H1 (cell line): ENCODE data around the gene INPP5F. TPM values are rescaled to one million over a fixed set of nuclear protein-coding genes. Genes with fewer than 3 reads are reported as not detected.

Experiments used
- CTCF ChIA-PET: fragments of 300-600 bp; sonication (Branson Sonifier 250); formaldehyde crosslinking; loops from one replicate; lab custom pipeline; 2021; ENCODE audit not compliant: partially characterized antibody; lab: Charles Lee
- POLR2A ChIA-PET: fragments of 300-600 bp; sonication (Branson Sonifier 250); formaldehyde crosslinking; loops from one replicate; lab custom pipeline; 2021; ENCODE audit warnings: inconsistent platforms; ENCODE audit not compliant: partially characterized antibody; lab: Charles Lee
- DNase-seq, 2 experiments: peaks; one replicate each; pipeline versions ENCODE4 v3.0.0 to v3.0.0-alpha.2; 2010 to 2022; ENCODE audit warnings: low spot score in 2 of 2, low read depth in 1 of 2, mixed read lengths in 1 of 2
- FAIRE-seq: peaks from 2 replicates; lab custom pipeline; 2011; peaks lifted over from hg19 to GRCh38; lab: Jason Lieb, UNC
- H2AFZ ChIP-seq: 2 replicates; pipeline ENCODE4 v1.8.1; 2012; ENCODE audit warnings: low read length, inconsistent platforms
- H2AK5ac ChIP-seq: 2 replicates; pipeline ENCODE4 v1.6.1; 2013; ENCODE audit warnings: low read depth, low read length
- H2BK120ac ChIP-seq: replicated peaks from 2 replicates; pipeline ENCODE3; 2013; ENCODE audit warnings: low read depth, low read length, inconsistent platforms
- H2BK12ac ChIP-seq: 2 replicates; pipeline ENCODE4 v1.6.1; 2013; ENCODE audit warnings: low read depth, low read length
- H2BK15ac ChIP-seq: 2 replicates; pipeline ENCODE4 v1.6.1; 2013; ENCODE audit warnings: low read length
- H2BK20ac ChIP-seq: 2 replicates; pipeline ENCODE4 v1.6.1; 2013; ENCODE audit warnings: low read length
- H2BK5ac ChIP-seq: 2 replicates; pipeline ENCODE4 v1.6.1; 2013; ENCODE audit warnings: low read depth, low read length
- H3K14ac ChIP-seq: 2 replicates; pipeline ENCODE4 v1.6.1; 2013; ENCODE audit warnings: inconsistent platforms; ENCODE audit not compliant: insufficient read length
- H3K18ac ChIP-seq: 2 replicates; pipeline ENCODE4 v1.6.1; 2013; ENCODE audit warnings: low read length; ENCODE audit errors: extremely low read depth
- H3K23ac ChIP-seq: 2 replicates; pipeline ENCODE4 v1.6.1; 2013; ENCODE audit warnings: inconsistent platforms; ENCODE audit not compliant: insufficient read length
- H3K23me2 ChIP-seq: 2 replicates; pipeline ENCODE4 v1.6.1; 2013; ENCODE audit warnings: low read depth, low read length
- H3K27ac ChIP-seq: 2 replicates; pipeline ENCODE4 v1.6.1; 2011; ENCODE audit warnings: low read depth, low read length, inconsistent platforms
- H3K27me3 ChIP-seq, 4 experiments: replicated peaks in 1 of 4; 1 replicate in 1 of 4; 2 replicates in 3 of 4; pipeline versions ENCODE4 v1.6.1 to v1.8.1; 2011 to 2013; ENCODE audit warnings: low read length in 3 of 4, mild to moderate bottlenecking in 3 of 4, inconsistent platforms in 2 of 4, mixed read lengths in 2 of 4, moderate library complexity in 1 of 4; ENCODE audit not compliant: control insufficient read depth in 3 of 4, insufficient read depth in 3 of 4; ENCODE audit errors: extremely low read depth in 1 of 4
- H3K36me3 ChIP-seq, 4 experiments: 2 replicates each; pipeline versions ENCODE4 v1.6.1 to v1.8.1; 2011 to 2013; ENCODE audit warnings: mild to moderate bottlenecking in 4 of 4, low read length in 3 of 4, moderate library complexity in 2 of 4, control low read depth in 1 of 4, inconsistent platforms in 1 of 4; ENCODE audit not compliant: insufficient read depth in 4 of 4, control insufficient read depth in 2 of 4
- H3K4ac ChIP-seq: replicated peaks from 2 replicates; pipeline ENCODE3; 2013; ENCODE audit warnings: low read length, low read depth, mixed read lengths, inconsistent platforms; ENCODE audit not compliant: insufficient read length
- H3K4me1 ChIP-seq, 4 experiments: replicated peaks in 1 of 4; 1 replicate in 1 of 4; 2 replicates in 3 of 4; pipeline versions ENCODE4 v1.6.1 to v1.8.1; 2011 to 2013; ENCODE audit warnings: low read length in 3 of 4, inconsistent platforms in 2 of 4, mixed read lengths in 1 of 4; ENCODE audit not compliant: insufficient read depth in 4 of 4, control insufficient read depth in 3 of 4
- H3K4me2 ChIP-seq, 2 experiments: 2 replicates each; pipeline versions ENCODE4 v1.6.1 to v1.8.1; 2011 to 2013; ENCODE audit warnings: low read depth in 2 of 2, low read length in 2 of 2, control low read depth in 1 of 2, inconsistent platforms in 1 of 2, mild to moderate bottlenecking in 1 of 2; ENCODE audit not compliant: insufficient read depth in 1 of 2
- H3K4me3 ChIP-seq, 4 experiments: fragments of 200-600, 300-600 bp in 1 of 4; sonication (generic), shearing (Covaris generic), sonication (Bioruptor Twin) in 1 of 4; 2 replicates each; pipeline versions ENCODE4 v1.5.1 to v1.8.1; 2011 to 2016; ENCODE audit warnings: low read length in 4 of 4, low read depth in 3 of 4, control low read depth in 2 of 4, inconsistent platforms in 2 of 4, mild to moderate bottlenecking in 2 of 4, mixed read lengths in 1 of 4, moderate library complexity in 1 of 4; ENCODE audit not compliant: insufficient read depth in 2 of 4; ENCODE audit errors: extremely low read depth in 1 of 4
- H3K56ac ChIP-seq: replicated peaks from 2 replicates; pipeline ENCODE3; 2013; ENCODE audit warnings: low read depth, mild to moderate bottlenecking, mixed read lengths, low read length, inconsistent platforms; ENCODE audit not compliant: insufficient read length
- H3K79me1 ChIP-seq: 2 replicates; pipeline ENCODE4 v1.6.1; 2013; ENCODE audit warnings: low read depth, low read length, control low read depth
- H3K79me2 ChIP-seq, 2 experiments: 2 replicates each; pipeline versions ENCODE4 v1.6.1 to v1.8.1; 2012 to 2013; ENCODE audit warnings: low read length in 2 of 2, mild to moderate bottlenecking in 2 of 2, inconsistent platforms in 1 of 2; ENCODE audit not compliant: insufficient read depth in 2 of 2, control insufficient read depth in 1 of 2
- H3K9ac ChIP-seq, 4 experiments: replicated peaks in 1 of 4; 1 replicate in 1 of 4; 2 replicates in 3 of 4; pipeline versions ENCODE4 v1.6.1 to v1.8.1; 2011 to 2013; ENCODE audit warnings: low read depth in 3 of 4, low read length in 3 of 4, control low read depth in 2 of 4, mild to moderate bottlenecking in 2 of 4, moderate library complexity in 2 of 4, inconsistent platforms in 1 of 4; ENCODE audit errors: extremely low read depth in 1 of 4
- H3K9me3 ChIP-seq, 2 experiments: 2 replicates each; pipeline versions ENCODE4 v1.6.1 to v1.8.1; 2012 to 2013; ENCODE audit warnings: mild to moderate bottlenecking in 2 of 2, moderate library complexity in 2 of 2, control low read depth in 1 of 2, inconsistent platforms in 1 of 2, low read depth in 1 of 2, low read length in 1 of 2, mixed read lengths in 1 of 2; ENCODE audit not compliant: insufficient read depth in 2 of 2
- H4K20me1 ChIP-seq, 2 experiments: replicated peaks in 1 of 2; 2 replicates each; pipeline versions ENCODE3 to v1.8.1; 2011 to 2013; ENCODE audit warnings: inconsistent platforms in 2 of 2, low read length in 2 of 2, mild to moderate bottlenecking in 1 of 2; ENCODE audit not compliant: insufficient read depth in 2 of 2, control insufficient read depth in 1 of 2
- H4K5ac ChIP-seq: 2 replicates; pipeline ENCODE4 v1.6.1; 2013; ENCODE audit warnings: low read length, low read depth, mixed read lengths, inconsistent platforms; ENCODE audit not compliant: insufficient read length
- H4K8ac ChIP-seq: 2 replicates; pipeline ENCODE4 v1.8.0; 2013; ENCODE audit warnings: mild to moderate bottlenecking, moderate library complexity, low read length, inconsistent platforms; ENCODE audit not compliant: insufficient read depth; ENCODE audit errors: extremely low read depth
- H4K91ac ChIP-seq: replicated peaks from 2 replicates; pipeline ENCODE3; 2013; ENCODE audit warnings: low read length, mixed read lengths, inconsistent platforms; ENCODE audit not compliant: insufficient read length
- CREB1 ChIP-seq: IDR thresholded peaks from 2 replicates; pipeline ENCODE4 v1.6.1; 2012; ENCODE audit warnings: inconsistent platforms
- CTBP2 ChIP-seq: IDR thresholded peaks from 2 replicates; pipeline ENCODE4 v1.7.0; 2011; ENCODE audit warnings: borderline replicate concordance, mild to moderate bottlenecking, moderate library complexity, mixed read lengths, low read length; ENCODE audit not compliant: insufficient read depth, insufficient read length
- HDAC2 ChIP-seq, 2 experiments: fragments of 300-600 bp in 1 of 2; sonication (generic) in 1 of 2; IDR thresholded peaks; 2 replicates each; pipeline ENCODE4 v1.6.1; 2011 to 2012; ENCODE audit warnings: low read depth in 2 of 2, low read length in 2 of 2, mild to moderate bottlenecking in 2 of 2, moderate library complexity in 2 of 2, borderline replicate concordance in 1 of 2, inconsistent platforms in 1 of 2
- KDM4A ChIP-seq: IDR thresholded peaks from one replicate; pipeline ENCODE4 v1.7.1; 2012; ENCODE audit warnings: low read depth, mild to moderate bottlenecking, moderate library complexity, low read length, inconsistent platforms; ENCODE audit not compliant: severe bottlenecking
- NANOG ChIP-seq: IDR thresholded peaks from 2 replicates; pipeline ENCODE4 v1.6.1; 2011; ENCODE audit warnings: low read length, low read depth, mild to moderate bottlenecking, inconsistent platforms; ENCODE audit not compliant: insufficient read depth, poor library complexity, severe bottlenecking
- RAD21 ChIP-seq, 2 experiments: IDR thresholded peaks in 1 of 2; conservative IDR thresholded peaks in 1 of 2; 2 replicates each; pipeline ENCODE4 v1.6.1; 2011; ENCODE audit warnings: low read depth in 2 of 2, low read length in 2 of 2, improper control_type of control experiment in 1 of 2, inconsistent platforms in 1 of 2, mild to moderate bottlenecking in 1 of 2, moderate library complexity in 1 of 2
- WGBS, 2 experiments: shearing (Covaris generic) in 1 of 2; methylation state at CpG; one replicate each; pipeline versions ENCODE4 v1.1.6 to v1.1.7; 2013 to 2015; ENCODE audit warnings: low lambda C conversion rate in 2 of 2, mixed read lengths in 2 of 2, inconsistent platforms in 1 of 2, low coverage in 1 of 2, missing lambda C conversion rate in 1 of 2; ENCODE audit not compliant: insufficient replicate concordance in 2 of 2, insufficient coverage in 1 of 2, insufficient read length in 1 of 2; ENCODE audit errors: extremely low coverage in 1 of 2, missing lambda C conversion rate in 1 of 2; 5-methylcytosine and 5-hydroxymethylcytosine counted together
- polyA plus RNA-seq, 7 experiments: library from polyadenylated mRNA; depleted of rRNA in 3 of 7; stranded (reverse) in 5 of 7; unstranded in 2 of 7; fragments of >200 nt in 5 of 7; fragments of 200-250 nt in 2 of 7; gene quantifications; 1 replicate in 5 of 7; 2 replicates in 1 of 7; 4 replicates in 1 of 7; pipeline versions ENCODE4 v1.2.1 to v1.2.3, GENCODE V29; 2011 to 2013; ENCODE audit warnings: missing spikeins in 2 of 7, mixed read lengths in 2 of 7
- total RNA-seq: library from RNA; stranded (reverse); fragmentation: NEBNext Ultra II Directional; extraction: Animal tissue kit (Norgen Biotek cat#: 25700); gene quantifications from 2 replicates; pipeline ENCODE4 v1.2.1, GENCODE V29; 2021
- TF ChIP-seq, protein P1 (sequence below): IDR thresholded peaks from 2 replicates; pipeline ENCODE4 v1.6.1; 2011; ENCODE audit warnings: low read depth, mild to moderate bottlenecking, low read length; ENCODE audit not compliant: insufficient read depth

INPP5F gene
- total and polyA plus RNA-seq, 2 of the 8 experiments (the other 6 are each of a cell fraction or from before 2014, with no cell fraction given), result 50.1 to 101 TPM

DNA sequence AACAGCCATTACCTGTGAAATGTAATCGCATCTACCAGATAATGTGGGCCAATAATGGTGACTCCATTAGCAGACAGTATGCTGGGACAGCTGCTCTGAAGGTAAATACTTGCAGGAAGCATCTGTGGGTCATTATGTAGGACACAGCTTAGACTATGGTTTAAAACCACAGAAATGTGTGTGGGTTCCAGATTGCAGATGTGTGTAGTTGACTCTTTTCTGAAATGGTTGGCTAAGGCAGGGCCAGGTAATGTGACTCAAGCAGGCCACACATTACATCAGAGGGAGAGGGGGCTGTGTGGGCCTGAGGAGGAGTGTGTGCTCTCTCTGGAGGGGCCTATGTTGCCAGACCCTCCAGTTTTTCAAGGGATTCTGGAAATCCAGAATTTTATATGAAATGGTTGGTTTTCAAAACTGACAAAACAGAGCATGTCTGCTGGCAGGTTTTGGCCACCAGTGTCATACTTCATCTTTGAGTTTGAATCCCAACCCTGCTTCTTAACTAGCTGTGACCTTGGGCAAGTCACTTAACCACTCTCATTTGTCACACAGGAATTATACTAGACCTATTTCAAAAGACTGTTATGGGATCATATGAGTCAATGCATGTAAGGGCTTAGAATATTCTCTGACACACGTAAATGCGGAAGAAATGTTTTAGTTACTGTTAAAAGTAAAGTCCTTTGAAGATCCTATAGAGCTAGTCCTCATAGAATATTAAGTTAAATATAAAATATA lies 82.3 kb downstream of the INPP5F start:
- DNase-seq (no peak), FAIRE-seq (no peak)
- H3K4ac ChIP-seq, result no peak overlapping the region
- no peaks in the 10 kb centered on the region for H4K20me1 ChIP-seq
- H3K23ac ChIP-seq, result no peak overlapping the region
- no peak overlapping the region for H3K14ac ChIP-seq
- H4K91ac ChIP-seq, result no peak overlapping the region
- H2BK5ac ChIP-seq, result no peak overlapping the region
- H3K79me2 ChIP-seq, result no peaks in the 10 kb centered on the region
- no peak overlapping the region for H2BK12ac ChIP-seq
- no peak overlapping the region for H3K4me2 ChIP-seq
- POLR2A ChIA-PET, result interaction anchor here (4.5 kb wide), 1 partner anchor 10 kb away, joined by 19 read pairs; no protein-coding TSS in a partner anchor
- no peak overlapping the region for H2AFZ ChIP-seq
- no peak overlapping the region for H2AK5ac ChIP-seq
- H3K4me1 ChIP-seq, result no peaks in the 10 kb centered on the region
- no peak overlapping the region for H2BK120ac ChIP-seq
- H3K4me3 ChIP-seq, result no peak overlapping the region
- 93% methylated on average over 3 of the region's 3 CpGs; no CpG with 5 or more reads in 1 of the 2 experiments for WGBS, 2 experiments
- H3K23me2 ChIP-seq, result no peaks in the 10 kb centered on the region
- H3K9ac ChIP-seq, result no peak overlapping the region
- CTCF ChIA-PET, result interaction anchor here (0.6 to 2.2 kb wide), 4 partner anchors 14 to 164 kb away, joined by 3 to 6 read pairs (median 3); no protein-coding TSS in a partner anchor
- H3K27me3 ChIP-seq, result no peaks in the 10 kb centered on the region
- peaks cover 0 to 8% (median 0%) of the 10 kb centered on the region in 4 experiments; a peak in 3 of 8 replicates for H3K36me3 ChIP-seq
- H2BK15ac ChIP-seq, result no peak overlapping the region
- no peak overlapping the region for H4K5ac ChIP-seq
- H2BK20ac ChIP-seq, result no peak overlapping the region
- no peak overlapping the region for H4K8ac ChIP-seq
- H3K18ac ChIP-seq, result no peak overlapping the region
- no peak overlapping the region for H3K56ac ChIP-seq
- H3K9me3 ChIP-seq, result no peaks in the 10 kb centered on the region
- H3K27ac ChIP-seq, result no peak overlapping the region
- H3K79me1 ChIP-seq, result no peaks in the 10 kb centered on the region
- TF ChIP-seq KDM4A, result no peak
- TF ChIP-seq NANOG, result no peak
- TF ChIP-seq RAD21 (IDR thresholded peaks at IDR 0.05 in 1 of 2, conservative IDR thresholded peaks at IDR 0.05 in 1 of 2; ENCODE audit: low read depth in 2 of 2, low read length in 2 of 2), result no peak
- TF ChIP-seq CREB1, result no peak
- TF ChIP-seq CTBP2, result no peak
- no peak for TF ChIP-seq HDAC2 (IDR thresholded peaks at IDR 0.05; ENCODE audit: borderline replicate concordance in 1 of 2, low read depth in 2 of 2, low read length in 2 of 2)
- TF ChIP-seq, protein P1, sequence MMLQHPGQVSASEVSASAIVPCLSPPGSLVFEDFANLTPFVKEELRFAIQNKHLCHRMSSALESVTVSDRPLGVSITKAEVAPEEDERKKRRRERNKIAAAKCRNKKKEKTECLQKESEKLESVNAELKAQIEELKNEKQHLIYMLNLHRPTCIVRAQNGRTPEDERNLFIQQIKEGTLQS, result no peak
